Measurements from ENCODE around the gene CLIC6. TPM values are rescaled to one million over a fixed set of nuclear protein-coding genes. Genes with fewer than 3 reads are reported as not detected.

Gene CLIC6
- polyA plus RNA-seq, 1 donor (not counting 4 experiments of a cell fraction or from before 2014, with no cell fraction given), result not detected

DNA sequence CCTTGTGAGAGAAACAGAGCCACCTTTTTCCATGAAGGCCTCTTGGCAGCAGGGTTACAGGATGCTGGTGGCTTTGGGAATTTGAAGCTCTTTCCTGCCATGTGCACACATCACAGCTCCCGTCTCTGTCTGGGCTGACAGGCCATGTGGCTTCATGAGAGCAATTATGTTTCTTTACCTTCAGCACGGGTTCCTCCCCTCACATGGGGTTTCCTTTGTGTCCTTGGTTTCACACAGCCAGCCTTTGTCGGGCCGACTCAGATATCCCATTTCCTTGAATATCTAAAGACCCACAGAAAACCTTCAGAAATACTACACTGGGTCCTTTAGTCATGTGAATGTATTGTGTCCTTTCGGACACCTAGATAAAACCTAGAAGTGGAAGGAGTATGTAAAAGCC, 7.1 kb downstream of the CLIC6 start:
- no peaks in the 10 kb centered on the region for H3K9me1 ChIP-seq (ENCODE audit: control insufficient read depth, extremely low read depth, insufficient read depth, low read length)
- H3K4me3 ChIP-seq (ENCODE audit: control insufficient read depth in 2 of 3, extremely low read depth in 1 of 3, insufficient read depth in 2 of 3, low read depth in 1 of 3, low read length in 3 of 3), result no peak overlapping the region
- H3K9ac ChIP-seq (ENCODE audit: control insufficient read depth, extremely low read depth, insufficient read depth, low read length), result no peak overlapping the region
- DNase-seq (ENCODE audit: low read depth, low spot score) (no peak), FAIRE-seq (no peak)
- no peak overlapping the region for H3K27ac ChIP-seq (ENCODE audit: control insufficient read depth, insufficient read depth, low read length)
- no peaks in the 10 kb centered on the region for H3K79me2 ChIP-seq (ENCODE audit: control insufficient read depth, insufficient read depth, low read length)
- no peaks in the 10 kb centered on the region for H3K9me3 ChIP-seq (ENCODE audit: control insufficient read depth, low read depth, low read length)
- dilution Hi-C loops (cut with MboI; ENCODE audit: extremely low pct_ligation_motif_present, low sequenced_read_pairs), result no loop called here
- peaks cover 31% of the 10 kb centered on the region for H3K27me3 ChIP-seq (ENCODE audit: control insufficient read depth, extremely low read depth, insufficient read depth, low read length)
- no peaks in the 10 kb centered on the region for H3K36me3 ChIP-seq (ENCODE audit: control insufficient read depth in 2 of 2, extremely low read depth in 1 of 2, insufficient read depth in 2 of 2, low read length in 2 of 2)
- no peak overlapping the region for H2AFZ ChIP-seq (ENCODE audit: control insufficient read depth, low read length)
- H3K4me1 ChIP-seq (ENCODE audit: control insufficient read depth, extremely low read depth, insufficient read depth, low read length), result no peaks in the 10 kb centered on the region
- no peak overlapping the region for H3K4me2 ChIP-seq (ENCODE audit: control insufficient read depth, extremely low read depth, insufficient read depth, low read depth, low read length)
- no peaks in the 10 kb centered on the region for H4K20me1 ChIP-seq (ENCODE audit: control insufficient read depth, extremely low read depth, insufficient read depth, low read length)
- no peak for TF ChIP-seq EZH2 (IDR thresholded peaks at IDR 0.05; ENCODE audit: low read length)
- TF ChIP-seq, protein P1, sequence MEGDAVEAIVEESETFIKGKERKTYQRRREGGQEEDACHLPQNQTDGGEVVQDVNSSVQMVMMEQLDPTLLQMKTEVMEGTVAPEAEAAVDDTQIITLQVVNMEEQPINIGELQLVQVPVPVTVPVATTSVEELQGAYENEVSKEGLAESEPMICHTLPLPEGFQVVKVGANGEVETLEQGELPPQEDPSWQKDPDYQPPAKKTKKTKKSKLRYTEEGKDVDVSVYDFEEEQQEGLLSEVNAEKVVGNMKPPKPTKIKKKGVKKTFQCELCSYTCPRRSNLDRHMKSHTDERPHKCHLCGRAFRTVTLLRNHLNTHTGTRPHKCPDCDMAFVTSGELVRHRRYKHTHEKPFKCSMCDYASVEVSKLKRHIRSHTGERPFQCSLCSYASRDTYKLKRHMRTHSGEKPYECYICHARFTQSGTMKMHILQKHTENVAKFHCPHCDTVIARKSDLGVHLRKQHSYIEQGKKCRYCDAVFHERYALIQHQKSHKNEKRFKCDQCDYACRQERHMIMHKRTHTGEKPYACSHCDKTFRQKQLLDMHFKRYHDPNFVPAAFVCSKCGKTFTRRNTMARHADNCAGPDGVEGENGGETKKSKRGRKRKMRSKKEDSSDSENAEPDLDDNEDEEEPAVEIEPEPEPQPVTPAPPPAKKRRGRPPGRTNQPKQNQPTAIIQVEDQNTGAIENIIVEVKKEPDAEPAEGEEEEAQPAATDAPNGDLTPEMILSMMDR (optimal IDR thresholded peaks at IDR 0.05 in 1 of 3, IDR thresholded peaks at IDR 0.05 in 1 of 3, conservative IDR thresholded peaks at IDR 0.05 in 1 of 3; ENCODE audit: extremely low read depth in 1 of 3, insufficient read depth in 2 of 3, low read length in 3 of 3), result no peak

DNA sequence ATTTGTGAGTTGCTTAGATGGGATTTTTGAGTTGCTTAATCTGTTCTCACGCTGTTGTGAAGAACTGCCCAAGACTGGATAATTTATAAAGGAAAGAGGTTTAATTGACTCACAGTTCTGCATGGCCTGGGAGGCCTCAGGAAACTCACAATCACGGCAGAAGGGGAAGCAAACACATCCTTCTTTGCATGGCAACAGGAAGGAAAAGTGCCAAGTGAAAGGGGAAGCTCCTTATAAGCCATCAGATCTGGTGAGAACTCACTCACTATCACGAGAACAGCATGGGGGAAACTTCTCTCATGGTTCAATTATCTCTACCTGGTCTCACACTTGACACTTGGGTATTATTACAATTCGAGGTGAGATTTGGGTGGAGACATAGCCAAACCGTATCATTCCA, 10.3 kb downstream of the CLIC6 start:
- no peaks in the 10 kb centered on the region for H3K79me2 ChIP-seq (ENCODE audit: control insufficient read depth, insufficient read depth, low read length)
- H3K4me2 ChIP-seq (ENCODE audit: control insufficient read depth, extremely low read depth, insufficient read depth, low read depth, low read length), result no peak overlapping the region
- H3K27ac ChIP-seq (ENCODE audit: control insufficient read depth, insufficient read depth, low read length), result no peak overlapping the region
- H4K20me1 ChIP-seq (ENCODE audit: control insufficient read depth, extremely low read depth, insufficient read depth, low read length), result no peaks in the 10 kb centered on the region
- H2AFZ ChIP-seq (ENCODE audit: control insufficient read depth, low read length), result no peak overlapping the region
- H3K36me3 ChIP-seq (ENCODE audit: control insufficient read depth in 2 of 2, extremely low read depth in 1 of 2, insufficient read depth in 2 of 2, low read length in 2 of 2), result no peaks in the 10 kb centered on the region
- FAIRE-seq (no peak), DNase-seq (ENCODE audit: low read depth, low spot score) (no peak)
- no peaks in the 10 kb centered on the region for H3K9me1 ChIP-seq (ENCODE audit: control insufficient read depth, extremely low read depth, insufficient read depth, low read length)
- dilution Hi-C loops (cut with MboI; ENCODE audit: extremely low pct_ligation_motif_present, low sequenced_read_pairs), result no loop called here
- TF ChIP-seq, protein P1 (optimal IDR thresholded peaks at IDR 0.05 in 1 of 3, IDR thresholded peaks at IDR 0.05 in 1 of 3, conservative IDR thresholded peaks at IDR 0.05 in 1 of 3; ENCODE audit: extremely low read depth in 1 of 3, insufficient read depth in 2 of 3, low read length in 3 of 3), result no peak
- no peak for TF ChIP-seq EZH2 (IDR thresholded peaks at IDR 0.05; ENCODE audit: low read length)
- H3K9ac ChIP-seq (ENCODE audit: control insufficient read depth, extremely low read depth, insufficient read depth, low read length), result no peak overlapping the region
- no peak overlapping the region for H3K4me3 ChIP-seq (ENCODE audit: control insufficient read depth in 2 of 3, extremely low read depth in 1 of 3, insufficient read depth in 2 of 3, low read depth in 1 of 3, low read length in 3 of 3)
- peaks cover 1% of the 10 kb centered on the region for H3K9me3 ChIP-seq (ENCODE audit: control insufficient read depth, low read depth, low read length)
- H3K27me3 ChIP-seq (ENCODE audit: control insufficient read depth, extremely low read depth, insufficient read depth, low read length), result peaks cover 5% of the 10 kb centered on the region
- no peaks in the 10 kb centered on the region for H3K4me1 ChIP-seq (ENCODE audit: control insufficient read depth, extremely low read depth, insufficient read depth, low read length)

All from keratinocyte (primary cell).